HG03558 (cell line): Measurements from ENCODE around the gene SMARCC2.
"Not testable (repeated sequence)": the region's sequence is repeated elsewhere in the genome, so short reads cannot be mapped to it uniquely, and the experiment has no call there.

Source experiments
- ATAC-seq: cut with Tn5 transposase; IDR thresholded peaks from one replicate; pipeline ENCODE4 v1.9.1; 2021; ENCODE audit warnings: moderate number of reproducible peaks; ENCODE audit not compliant: unreplicated experiment; ENCODE audit errors: extremely low read depth

Gene SMARCC2

DNA sequence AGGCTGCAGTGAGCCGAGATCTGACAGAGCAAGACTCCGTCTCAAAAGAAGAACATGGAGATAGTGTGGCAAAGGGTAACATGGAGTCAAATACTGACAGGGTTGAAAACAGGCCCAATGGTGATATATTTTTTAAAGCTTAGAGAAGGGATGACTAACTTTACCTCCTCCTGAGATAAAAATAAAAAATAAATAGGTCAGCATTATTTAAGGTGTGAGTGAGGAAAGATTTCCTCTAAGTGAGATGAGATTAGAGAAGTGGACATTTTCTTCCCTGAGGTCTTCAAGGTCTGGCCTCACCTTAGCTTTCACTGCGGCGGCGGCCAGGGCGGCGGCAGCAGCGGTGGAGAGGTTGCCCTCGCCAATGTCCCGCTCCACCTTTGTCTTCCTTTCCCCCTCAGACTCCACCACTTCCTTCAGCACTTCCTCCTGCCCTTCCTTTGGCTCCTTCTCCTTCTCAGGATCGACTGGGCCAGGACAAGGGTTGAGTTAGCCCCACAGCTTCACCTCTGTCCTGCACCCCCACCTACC, 20.0 kb downstream of the SMARCC2 start:
- no peak for ATAC-seq

DNA sequence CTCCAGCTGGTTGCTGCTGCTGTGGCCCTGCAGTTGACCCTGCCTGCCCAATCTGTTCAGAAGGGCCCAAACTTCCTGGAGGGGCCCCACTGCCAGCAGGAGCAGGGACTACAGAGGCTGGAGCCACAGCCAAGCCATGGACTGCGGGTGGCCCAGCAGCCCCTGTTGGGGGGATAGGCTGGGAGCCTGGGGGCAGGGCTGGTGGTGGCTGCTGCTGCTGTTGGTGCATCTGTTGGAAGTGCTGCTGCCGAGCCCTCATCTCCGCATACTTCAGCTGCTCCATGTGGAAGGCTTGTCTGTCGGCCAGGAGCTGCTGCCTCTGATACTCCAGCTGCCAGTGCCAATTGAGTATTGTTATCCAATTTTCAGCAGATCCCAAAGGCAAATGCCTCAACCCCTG, 23.9 kb downstream of the SMARCC2 start:
- ATAC-seq = no peak

DNA sequence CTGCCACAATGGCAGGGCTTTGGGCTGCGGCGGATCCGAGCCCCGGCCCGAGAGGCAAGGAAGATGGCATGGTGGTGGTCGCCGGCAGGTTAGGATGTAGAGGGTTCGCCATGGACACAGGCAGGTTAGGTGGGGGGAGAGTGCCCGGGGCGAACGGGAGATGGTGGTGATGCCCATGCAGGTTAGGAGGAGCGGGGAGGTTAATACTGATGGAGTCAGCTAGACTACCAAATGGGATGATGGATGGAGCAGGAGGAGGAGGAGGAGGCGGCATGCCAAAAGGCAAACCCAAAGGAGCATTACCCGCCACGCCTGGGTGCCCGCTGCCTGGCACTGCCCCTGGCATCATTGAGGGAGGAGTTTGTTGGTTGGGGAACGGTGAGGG, 24.9 kb downstream of the SMARCC2 start:
- no peak for ATAC-seq

DNA sequence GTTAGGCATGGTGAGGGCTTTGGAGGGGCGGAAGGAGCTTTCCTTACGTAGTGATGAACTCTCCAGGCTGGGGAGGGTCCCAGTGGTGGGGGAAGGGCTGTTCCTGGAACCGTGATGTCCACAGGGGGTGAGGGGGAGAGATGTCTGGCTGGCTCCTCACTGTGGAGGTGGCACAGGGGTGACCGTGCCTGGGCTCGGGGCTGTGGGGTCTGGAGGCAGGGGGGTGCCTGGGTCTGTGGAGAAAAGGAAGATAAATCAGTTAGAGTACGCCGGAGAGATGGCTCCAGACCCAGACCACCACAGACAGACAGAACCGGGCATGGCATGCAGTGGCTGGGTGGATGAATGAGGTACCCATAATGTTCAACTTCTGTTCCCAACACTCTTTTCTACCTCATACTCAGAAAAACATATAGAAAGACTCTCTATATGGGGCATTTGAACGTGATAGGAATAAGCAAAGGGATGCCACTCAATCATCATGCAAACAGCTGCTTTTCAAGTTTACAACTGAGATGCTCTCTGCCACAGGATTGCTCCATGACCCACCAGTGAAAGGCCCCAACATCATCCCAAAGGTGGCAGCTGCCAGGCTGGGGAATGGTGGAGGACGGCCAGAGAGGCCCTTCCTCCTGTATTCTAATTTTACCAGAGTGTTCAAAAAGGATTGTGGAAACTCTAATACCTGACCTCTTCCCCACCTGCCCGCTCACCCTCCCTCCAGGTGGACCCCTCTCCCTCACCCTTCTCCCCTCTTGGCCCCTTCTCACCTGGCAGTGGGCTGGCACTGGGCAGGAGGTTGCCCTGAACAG, 25.5 kb downstream of the SMARCC2 start:
- ATAC-seq = no peak

DNA sequence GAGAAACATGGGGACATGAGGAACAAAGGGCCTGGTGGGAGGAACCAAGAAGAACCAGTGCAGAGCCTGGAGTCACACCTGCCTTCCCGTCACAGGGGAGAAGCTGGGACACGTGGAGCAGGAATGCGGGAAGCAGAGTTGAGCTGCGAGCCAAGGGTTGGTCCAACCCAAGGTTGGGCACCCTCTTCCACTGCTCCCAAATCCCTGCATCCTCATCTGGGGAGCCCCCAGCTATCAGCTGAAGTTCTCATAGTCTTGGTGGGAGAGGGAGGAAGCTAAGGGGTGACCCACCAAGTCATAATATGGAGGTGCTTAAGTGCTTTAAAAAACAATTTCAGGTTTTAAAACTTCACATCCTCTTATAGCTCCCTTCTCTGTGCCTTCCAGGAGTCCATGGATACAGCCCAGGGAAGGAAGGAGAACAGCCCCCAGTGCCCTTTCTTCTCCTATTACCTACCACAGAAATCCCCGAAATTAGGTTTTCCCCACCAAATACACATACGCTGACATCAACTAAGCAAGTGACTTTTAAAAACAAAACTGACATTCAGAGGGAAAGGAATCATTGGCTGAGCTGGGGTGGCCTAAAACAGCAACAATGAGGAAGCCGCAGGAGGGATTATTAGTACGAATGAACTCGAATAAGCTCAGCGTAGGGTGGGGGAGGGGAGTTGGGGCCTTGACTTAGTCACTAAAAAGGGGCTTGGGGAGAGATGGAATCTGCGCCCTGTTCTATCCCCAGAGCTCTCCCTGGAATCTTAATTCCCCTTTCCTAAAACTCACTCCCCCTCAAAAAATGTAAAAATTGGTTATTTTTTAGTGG, 26.6 kb downstream of the SMARCC2 start:
- no peak for ATAC-seq

DNA sequence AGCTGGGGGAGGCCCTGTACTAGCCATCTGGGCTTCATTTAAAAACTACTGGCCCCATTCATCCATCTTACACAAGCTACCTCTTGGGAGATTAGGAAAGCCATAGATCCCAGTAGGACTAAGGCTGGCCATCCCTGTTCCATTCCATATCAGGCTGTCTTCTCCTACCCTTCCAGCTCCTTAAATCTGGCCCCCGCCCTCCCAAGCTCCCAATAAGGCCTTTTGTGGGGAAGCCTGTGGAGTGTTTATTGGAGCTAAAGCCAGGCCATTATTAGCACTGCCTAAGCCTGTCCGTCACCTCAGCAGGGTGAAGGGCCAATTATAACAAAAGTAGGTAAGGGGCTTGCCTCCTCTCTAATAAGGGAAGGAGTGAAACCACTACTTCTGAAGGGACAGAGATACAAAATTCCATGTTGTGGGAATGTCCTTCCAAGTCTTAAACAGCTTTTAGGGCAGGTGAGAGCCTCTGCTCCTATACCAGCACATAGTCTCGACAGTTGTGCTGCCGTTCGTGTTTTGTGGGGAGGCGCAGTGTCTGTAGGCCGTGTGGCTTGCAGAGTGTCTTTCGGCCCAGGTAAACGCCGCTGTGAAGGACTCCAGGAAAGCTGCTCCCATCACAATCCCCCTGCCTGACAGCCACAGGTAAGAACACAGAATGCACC, 27.5 kb downstream of the SMARCC2 start:
- no peak for ATAC-seq

DNA sequence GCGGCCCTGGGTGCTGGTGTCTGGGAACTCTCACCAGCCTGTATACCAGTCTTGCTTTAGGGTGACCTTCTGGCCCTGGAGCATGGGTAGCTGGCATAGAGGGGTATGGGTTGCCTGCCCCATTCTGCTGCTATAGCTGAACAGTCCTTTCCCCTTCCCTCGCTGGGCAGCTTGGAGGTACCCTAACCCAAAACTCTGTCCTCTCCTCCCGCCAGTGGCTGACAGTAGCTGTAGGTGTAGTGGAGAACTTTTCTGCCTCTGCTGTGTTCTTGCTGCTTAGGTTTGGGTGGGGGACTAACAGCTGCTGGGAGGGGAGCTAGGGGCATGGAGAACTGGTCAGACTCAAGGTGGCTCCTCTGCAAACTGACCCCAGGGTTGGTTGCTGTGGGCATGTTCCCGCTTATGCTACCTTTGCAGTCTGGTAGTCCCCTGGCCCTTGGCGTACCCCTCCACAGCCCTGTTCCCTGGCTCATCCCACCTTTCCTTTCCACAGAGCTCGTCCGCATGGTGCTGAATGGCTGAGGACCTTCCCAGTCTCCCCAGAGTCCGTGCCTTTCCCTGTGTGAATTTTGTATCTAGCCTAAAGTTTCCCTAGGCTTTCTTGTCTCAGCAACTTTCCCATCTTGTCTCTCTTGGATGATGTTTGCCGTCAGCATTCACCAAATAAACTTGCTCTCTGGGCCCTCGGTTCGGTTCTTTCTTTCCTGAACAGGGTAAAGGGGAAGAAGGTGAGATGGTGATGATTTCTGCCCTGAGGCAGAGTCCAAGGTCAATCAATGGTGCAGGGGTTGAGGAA, 28.2 kb downstream of the SMARCC2 start:
- ATAC-seq = no peak

DNA sequence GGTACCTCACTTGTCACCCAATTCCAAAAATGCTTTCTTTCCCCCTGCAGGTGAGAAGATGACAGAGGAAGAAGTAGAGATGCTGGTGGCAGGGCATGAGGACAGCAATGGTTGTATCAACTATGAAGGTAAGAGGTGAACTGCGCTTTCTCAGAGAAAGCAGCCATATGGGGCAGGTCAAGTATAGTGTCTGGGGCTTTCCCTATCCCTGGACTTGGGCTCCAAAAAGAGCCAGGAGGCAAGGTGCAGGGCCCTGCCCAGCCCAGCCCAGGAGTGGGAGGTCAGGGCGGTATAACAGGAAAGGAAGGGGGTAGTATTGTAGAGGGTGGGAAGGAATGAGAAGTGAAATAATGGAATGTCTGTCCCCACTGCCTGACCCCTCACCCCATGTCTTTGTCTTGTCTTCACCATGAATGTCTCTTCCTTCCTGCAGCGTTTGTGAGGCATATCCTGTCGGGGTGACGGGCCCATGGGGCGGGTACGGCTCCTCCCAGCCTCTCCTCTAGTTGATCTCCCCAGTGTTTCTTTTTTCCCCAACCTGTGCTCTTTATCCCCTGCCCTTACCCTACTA, 29.0 kb downstream of the SMARCC2 start:
- ATAC-seq = no peak

DNA sequence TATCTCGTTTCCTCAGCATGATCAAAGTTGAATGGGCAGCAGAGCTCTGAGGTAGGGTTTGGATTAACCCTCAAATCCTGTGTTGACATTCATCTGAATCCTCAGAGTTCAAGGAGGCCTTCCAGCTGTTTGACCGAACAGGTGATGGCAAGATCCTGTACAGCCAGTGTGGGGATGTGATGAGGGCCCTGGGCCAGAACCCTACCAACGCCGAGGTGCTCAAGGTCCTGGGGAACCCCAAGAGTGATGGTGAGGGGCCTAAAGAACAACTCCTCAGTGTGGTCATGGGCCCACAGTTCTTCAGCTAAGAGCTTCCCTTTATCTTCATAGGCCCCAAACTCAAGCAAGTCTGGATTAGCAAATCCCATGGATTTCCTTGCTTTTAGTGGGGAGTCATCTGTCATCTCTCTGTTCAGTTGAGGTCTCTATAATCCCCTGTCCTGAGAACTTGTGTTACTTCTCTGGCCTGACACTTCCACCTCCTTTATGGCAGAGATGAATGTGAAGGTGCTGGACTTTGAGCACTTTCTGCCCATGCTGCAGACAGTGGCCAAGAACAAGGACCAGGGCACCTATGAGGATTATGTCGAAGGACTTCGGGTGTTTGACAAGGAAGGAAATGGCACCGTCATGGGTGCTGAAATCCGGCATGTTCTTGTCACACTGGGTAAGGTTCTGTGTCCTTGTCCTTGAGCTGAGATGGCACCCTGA, 29.6 kb downstream of the SMARCC2 start:
- ATAC-seq = no peak

DNA sequence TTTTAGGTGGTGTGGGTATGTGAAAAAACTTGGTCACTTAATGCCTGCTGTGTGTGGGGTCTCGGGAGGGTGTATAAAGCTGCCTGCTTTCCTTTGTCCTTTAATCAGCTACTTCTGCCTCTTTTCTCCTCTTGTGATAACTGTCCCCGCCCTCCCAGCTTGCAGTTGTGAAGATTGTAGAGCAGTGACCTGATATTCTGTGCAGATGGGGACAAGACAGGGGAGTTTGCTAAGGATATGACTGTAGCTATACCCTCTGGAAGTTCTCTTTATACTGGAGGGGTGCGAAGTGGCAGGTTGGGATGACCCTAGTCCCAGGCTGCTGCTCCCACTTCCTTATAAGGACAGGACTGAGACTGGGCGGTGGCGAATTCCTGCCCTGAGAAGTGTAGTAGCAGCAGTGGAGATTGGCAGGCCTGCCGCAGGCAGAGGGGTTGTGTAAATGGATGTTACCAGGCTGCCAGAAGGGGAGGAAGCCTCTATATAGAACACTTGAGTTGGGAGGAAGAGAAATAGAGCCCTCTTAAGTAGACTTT, 30.3 kb downstream of the SMARCC2 start:
- no peak for ATAC-seq

DNA sequence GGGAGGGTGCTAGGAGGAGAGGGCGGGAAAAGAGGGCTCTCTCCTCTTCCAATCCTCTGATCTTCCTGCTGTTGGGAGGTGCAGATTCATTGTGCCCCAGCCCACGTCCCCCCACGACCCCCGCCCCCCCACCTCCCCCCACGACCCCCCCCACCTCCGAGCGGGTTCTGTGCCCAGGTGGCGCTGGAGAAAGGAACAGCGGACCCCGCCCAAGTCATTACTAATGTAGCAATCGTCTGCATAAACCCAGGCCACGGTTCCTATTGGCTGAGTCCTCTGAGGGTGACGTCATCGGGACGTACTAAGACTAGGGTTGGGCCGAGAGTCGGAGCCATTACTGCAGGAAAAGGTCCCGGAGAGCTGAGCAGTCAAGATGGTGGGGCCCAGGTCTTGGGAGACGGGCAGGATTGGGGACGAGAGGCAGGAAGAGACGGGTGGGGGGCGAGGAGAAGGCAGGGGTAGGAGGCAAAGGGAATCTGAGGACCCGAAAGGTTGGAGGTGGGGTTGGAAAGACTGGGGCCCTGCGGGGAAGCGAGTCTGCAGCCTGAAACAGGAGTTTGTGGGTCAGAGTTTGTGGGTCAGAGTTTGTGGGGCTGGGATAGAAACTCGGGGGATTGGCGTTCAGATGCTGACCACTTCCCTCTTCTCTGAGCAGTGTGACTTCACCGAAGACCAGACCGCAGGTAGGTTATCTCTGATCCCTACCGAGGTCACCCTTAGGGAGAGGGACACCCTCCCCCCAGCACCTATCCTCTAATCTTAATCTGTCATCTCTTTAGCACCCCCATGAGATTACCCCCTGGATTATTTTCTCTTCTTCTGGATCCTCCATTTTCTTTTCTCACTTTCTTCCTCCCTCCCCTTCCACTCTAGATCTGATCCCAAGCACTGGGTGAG, 31.0 kb downstream of the SMARCC2 start, which contains the start of gene MYL6:
Gene MYL6 (plus strand): TSS at position 331 of the 897 bp plus-strand sequence. CDS start 43 bp downstream, at position 374.
- peak; percentile 61 for ATAC-seq

DNA sequence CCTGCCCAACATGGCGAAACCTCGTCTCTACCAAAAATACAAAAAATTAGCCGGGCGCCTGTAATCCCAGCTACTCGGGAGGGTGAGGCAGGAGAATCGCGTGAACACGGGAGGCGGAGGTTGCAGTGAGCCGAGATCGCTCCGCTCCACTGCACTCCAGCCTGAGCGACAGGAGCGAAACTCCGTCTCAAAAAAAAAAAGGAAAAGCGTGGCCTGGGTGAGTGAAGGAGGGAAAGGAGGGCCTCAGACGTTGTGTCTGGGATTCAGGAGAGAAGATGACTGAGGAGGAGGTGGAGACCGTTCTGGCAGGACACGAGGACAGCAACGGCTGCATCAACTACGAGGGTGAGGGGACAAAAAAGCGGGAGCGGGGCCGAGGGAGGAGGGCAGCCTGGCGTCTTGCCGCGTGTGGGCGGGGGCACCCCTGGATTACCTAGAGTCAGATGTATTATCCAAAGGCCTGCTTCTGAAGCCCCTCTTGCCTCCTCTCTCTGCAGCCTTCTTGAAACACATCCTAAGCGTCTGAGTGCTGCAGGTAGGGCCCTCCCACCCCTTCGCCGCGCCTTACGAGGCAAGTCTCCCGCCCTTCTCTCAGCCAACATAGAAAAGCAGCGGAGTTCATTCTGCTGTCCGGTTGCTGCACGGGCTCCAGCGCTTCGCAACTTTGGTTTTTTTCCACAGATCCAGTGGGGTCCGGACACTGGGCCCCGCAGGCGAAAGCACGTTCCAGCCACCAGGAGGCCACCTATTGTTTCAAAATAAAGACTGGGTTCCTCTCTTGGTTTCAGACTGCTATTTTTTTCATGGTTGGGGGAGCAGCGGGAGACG, 31.9 kb downstream of the SMARCC2 start:
- no peak for ATAC-seq

DNA sequence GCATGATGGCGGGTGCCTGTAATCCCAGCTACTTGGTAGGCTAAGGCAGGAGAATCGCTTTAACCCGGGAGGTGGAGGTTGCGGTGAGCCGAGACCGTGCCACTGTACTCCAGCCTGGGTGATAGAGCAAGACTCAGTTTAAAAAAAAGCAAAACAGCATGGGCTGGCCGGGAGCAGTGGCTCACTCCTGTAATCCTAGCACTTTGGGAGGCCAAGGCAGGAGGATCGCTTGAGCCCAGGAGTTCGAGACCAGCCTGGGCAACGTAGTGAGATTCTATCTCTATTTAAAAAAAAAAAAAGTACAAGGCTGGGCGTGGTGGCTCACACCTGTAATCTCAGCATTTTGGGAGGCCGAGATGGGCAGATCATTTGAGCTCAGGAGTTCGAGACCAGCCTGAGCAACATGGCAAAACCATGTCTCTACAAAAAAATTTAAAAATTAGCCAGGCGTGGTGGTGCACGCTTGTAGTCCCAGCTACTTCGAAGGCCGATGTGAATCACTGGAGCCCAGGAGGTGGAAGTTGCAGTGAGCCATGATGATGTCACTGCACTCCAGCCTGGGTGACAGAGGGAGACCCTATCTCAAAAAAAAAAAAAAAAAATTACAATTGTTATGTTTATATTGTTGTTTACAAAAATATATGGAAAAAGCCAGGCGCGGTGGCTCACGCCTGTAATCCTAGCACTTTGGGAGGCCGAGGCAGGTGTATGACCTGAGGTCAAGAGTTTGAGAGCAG, 32.7 kb downstream of the SMARCC2 start:
- ATAC-seq = not testable (repeated sequence)

DNA sequence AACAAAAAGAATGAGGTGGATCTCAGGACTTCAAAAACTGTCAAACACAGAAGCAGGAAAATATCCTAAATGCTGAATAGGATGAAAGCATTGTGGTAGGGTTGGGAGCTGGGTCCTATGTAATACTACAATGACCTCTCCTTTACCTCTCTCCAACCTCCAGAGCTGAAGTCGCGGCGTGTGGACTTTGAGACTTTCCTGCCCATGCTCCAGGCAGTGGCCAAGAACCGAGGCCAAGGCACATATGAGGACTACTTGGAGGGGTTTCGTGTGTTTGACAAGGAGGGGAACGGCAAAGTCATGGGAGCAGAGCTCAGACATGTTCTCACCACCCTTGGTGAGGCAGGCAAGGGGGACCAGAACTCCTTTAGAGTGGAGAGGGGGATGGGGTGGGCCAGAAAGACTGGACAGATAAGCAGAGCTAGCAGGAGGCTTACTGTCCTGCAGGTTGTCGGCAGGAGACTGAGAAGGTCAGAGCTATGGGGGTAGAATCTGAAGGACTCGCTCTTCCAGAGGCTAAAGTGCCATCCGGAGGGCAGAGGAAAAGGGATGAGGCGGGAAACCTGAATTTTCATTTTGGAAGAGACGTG, 33.9 kb downstream of the SMARCC2 start:
- no peak for ATAC-seq

DNA sequence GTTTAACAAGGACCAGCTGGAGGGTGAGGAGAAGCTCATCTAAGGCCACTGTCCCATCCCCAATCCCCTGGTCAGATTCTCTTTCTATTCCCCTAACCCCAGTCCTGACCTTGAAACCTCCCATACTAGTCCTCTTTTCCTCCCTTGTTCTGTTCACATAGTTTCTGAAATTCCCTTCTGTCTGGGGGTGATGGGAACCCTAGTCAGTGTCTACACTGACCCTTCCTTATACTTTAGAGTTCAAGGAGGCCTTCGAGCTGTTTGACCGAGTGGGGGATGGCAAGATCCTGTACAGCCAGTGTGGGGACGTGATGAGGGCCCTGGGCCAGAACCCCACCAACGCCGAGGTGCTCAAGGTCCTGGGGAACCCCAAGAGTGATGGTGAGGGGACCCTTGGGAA, 34.5 kb downstream of the SMARCC2 start:
- no peak for ATAC-seq

DNA sequence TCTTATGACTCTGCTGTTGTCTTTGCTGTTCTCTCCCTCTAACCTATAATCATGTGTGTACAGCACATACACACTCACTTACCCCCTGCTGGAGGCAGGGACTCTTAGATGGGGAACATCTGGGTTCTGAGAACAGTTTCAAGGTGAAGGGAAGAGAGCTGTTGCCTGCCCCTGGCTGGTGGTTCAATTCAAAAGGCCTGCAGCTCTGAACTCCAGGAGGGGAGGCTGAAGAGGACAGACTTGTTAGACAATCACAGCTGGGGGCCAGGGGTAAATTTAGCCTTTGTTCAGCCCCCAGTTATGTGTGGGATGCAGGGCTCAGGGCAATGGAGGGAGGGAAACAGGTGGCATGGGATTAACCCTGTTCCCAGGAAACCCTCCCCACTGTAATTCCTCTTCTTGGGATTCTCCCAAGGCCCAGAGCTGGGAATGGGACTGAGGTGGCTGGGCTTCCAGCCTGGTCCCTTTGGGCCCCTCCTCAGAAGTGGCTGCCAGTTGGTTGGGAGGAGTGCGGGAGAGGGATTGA, 35.0 kb downstream of the SMARCC2 start:
- no peak for ATAC-seq
